Endodermal cell (in vitro differentiated cells): ENCODE results near the gene CERS6. TPM values are rescaled to one million over a fixed set of nuclear protein-coding genes. Genes with fewer than 3 reads are reported as not detected.

ENCODE experiments used
- DNase-seq: peaks from one replicate; pipeline ENCODE4 v3.0.0-alpha.2; 2017
- H3K27ac ChIP-seq: 2 replicates; pipeline ENCODE4 v1.5.1; 2013; ENCODE audit warnings: mild to moderate bottlenecking, low read depth, low read length, moderate library complexity
- H3K27me3 ChIP-seq: 2 replicates; pipeline ENCODE4 v1.6.1; 2013; ENCODE audit warnings: mild to moderate bottlenecking, low read length, moderate library complexity; ENCODE audit not compliant: insufficient read depth, control insufficient read depth, poor library complexity, severe bottlenecking
- H3K36me3 ChIP-seq: 2 replicates; pipeline ENCODE4 v1.7.0; 2013; ENCODE audit warnings: mild to moderate bottlenecking, low read length, moderate library complexity; ENCODE audit not compliant: control insufficient read depth, insufficient read depth
- H3K4me1 ChIP-seq: one replicate; pipeline ENCODE4 v1.7.0; 2013; ENCODE audit warnings: low read length; ENCODE audit not compliant: control insufficient read depth, insufficient read depth
- H3K4me3 ChIP-seq: 2 replicates; pipeline ENCODE4 v1.5.1; 2013; ENCODE audit warnings: mild to moderate bottlenecking, low read length, moderate library complexity
- H3K9ac ChIP-seq: 2 replicates; pipeline ENCODE4 v1.6.1; 2013; ENCODE audit warnings: mild to moderate bottlenecking, low read length, moderate library complexity; ENCODE audit not compliant: poor library complexity, severe bottlenecking; ENCODE audit errors: extremely low read depth
- H3K9me3 ChIP-seq: 2 replicates; pipeline ENCODE4 v1.6.1; 2013; ENCODE audit warnings: mild to moderate bottlenecking, low read length, moderate library complexity; ENCODE audit not compliant: control insufficient read depth
- H3K27ac Mint-ChIP-seq: 2 replicates; pipeline ENCODE4 v1.8.0; 2020; ENCODE audit warnings: mixed read lengths
- H3K27me3 Mint-ChIP-seq: 2 replicates; pipeline ENCODE4 v1.8.0; 2021; ENCODE audit warnings: mild to moderate bottlenecking, mixed read lengths; ENCODE audit not compliant: insufficient read depth
- H3K36me3 Mint-ChIP-seq: 2 replicates; pipeline ENCODE4 v1.8.0; 2020; ENCODE audit warnings: low read depth, mixed read lengths
- H3K4me1 Mint-ChIP-seq: 2 replicates; pipeline ENCODE4 v1.8.0; 2020; ENCODE audit warnings: mixed read lengths
- H3K4me3 Mint-ChIP-seq: 2 replicates; pipeline ENCODE4 v1.8.0; 2020; ENCODE audit warnings: mild to moderate bottlenecking, moderate library complexity, mixed read lengths
- H3K9me3 Mint-ChIP-seq: 2 replicates; pipeline ENCODE4 v1.8.0; 2020; ENCODE audit warnings: mild to moderate bottlenecking, mixed read lengths
- CTCF ChIP-seq: fragments of 200-600 bp; sonication (generic); conservative IDR thresholded peaks from 2 replicates; pipeline ENCODE4 v1.5.0; 2021; ENCODE audit warnings: antibody characterized with exemption, mild to moderate bottlenecking
- WGBS, 2 experiments: methylation state at CpG; one replicate each; pipeline versions ENCODE4 v1.1.5 to v1.1.7; 2013; ENCODE audit warnings: missing lambda C conversion rate in 2 of 2, mixed read lengths in 1 of 2; ENCODE audit not compliant: insufficient coverage in 1 of 2, insufficient read length in 1 of 2; 5-methylcytosine and 5-hydroxymethylcytosine counted together
- total RNA-seq, 2 donors: library from RNA; stranded (reverse); fragmentation: NEBNext Ultra II Directional in 1 of 2; extraction: Animal tissue kit (Norgen Biotek cat#: 25700) in 1 of 2; gene quantifications; 2 replicates in 1 of 2; 3 replicates in 1 of 2; pipeline ENCODE4 v1.2.1, GENCODE V29; 2021

CERS6 gene
- total RNA-seq, 2 donors from 2014 or later, result 41.3 to 52.0 TPM

- 83 to 84% methylated on average over 2 of the region's 2 CpGs for WGBS, 2 experiments
Measured at GRCh38 chr2:168793596-168793995, 337.5 kb downstream of the CERS6 start.

GRCh38 chr2:168794968-168795367 lies 338.9 kb downstream of the CERS6 start:
- Mint-ChIP-seq H3K9me3 (peaks cover 2% of the 10 kb centered on the region), H3K27ac (no peak overlapping the region), H3K4me3 (no peak overlapping the region), H3K36me3 (no peaks in the 10 kb centered on the region), H3K27me3 (no peaks in the 10 kb centered on the region), H3K4me1 (peaks cover 22% of the 10 kb centered on the region)
- TF ChIP-seq CTCF, result no peak
- Histone ChIP-seq H3K27me3 (no peaks in the 10 kb centered on the region), H3K9me3 (no peaks in the 10 kb centered on the region), H3K27ac (no peak overlapping the region), H3K4me1 (peaks cover 10% of the 10 kb centered on the region), H3K4me3 (no peak overlapping the region), H3K9ac (no peak overlapping the region), H3K36me3 (no peaks in the 10 kb centered on the region)
- WGBS, 2 experiments, result 89% methylated on average over 1 of the region's 1 CpG; no CpG with 5 or more reads in 1 of the 2 experiments
- DNase-seq, result no peak

More at GRCh38 chr2:168793596-168793995, 337.5 kb downstream of the CERS6 start:
- DNase-seq, result no peak
- Histone ChIP-seq H3K27me3 (no peaks in the 10 kb centered on the region), H3K4me1 (peaks cover 5% of the 10 kb centered on the region), H3K4me3 (no peak overlapping the region), H3K9ac (no peak overlapping the region), H3K36me3 (no peaks in the 10 kb centered on the region), H3K9me3 (no peaks in the 10 kb centered on the region), H3K27ac (no peak overlapping the region)
- Mint-ChIP-seq H3K4me1 (peaks cover 11% of the 10 kb centered on the region), H3K27ac (no peak overlapping the region), H3K4me3 (no peak overlapping the region), H3K36me3 (no peaks in the 10 kb centered on the region), H3K9me3 (peaks cover 2% of the 10 kb centered on the region), H3K27me3 (no peaks in the 10 kb centered on the region)
- no peak for TF ChIP-seq CTCF

- no peak overlapping the region for H3K4me3 ChIP-seq
- no peaks in the 10 kb centered on the region for H3K36me3 ChIP-seq
- no peaks in the 10 kb centered on the region for H3K27me3 ChIP-seq
- H3K27ac ChIP-seq, result no peak overlapping the region
- H3K4me3 Mint-ChIP-seq, result no peak overlapping the region
- no peak overlapping the region for H3K27ac Mint-ChIP-seq
- H3K9me3 ChIP-seq, result no peaks in the 10 kb centered on the region
- no peak overlapping the region for H3K9ac ChIP-seq
- peaks cover 10% of the 10 kb centered on the region for H3K4me1 ChIP-seq
- 94 to 99% methylated on average over 9 of the region's 9 CpGs for WGBS, 2 experiments
- TF ChIP-seq CTCF, result no peak
- DNase-seq, result no peak
- peaks cover 22% of the 10 kb centered on the region for H3K4me1 Mint-ChIP-seq
- H3K9me3 Mint-ChIP-seq, result no peaks in the 10 kb centered on the region
- H3K27me3 Mint-ChIP-seq, result no peaks in the 10 kb centered on the region
- no peaks in the 10 kb centered on the region for H3K36me3 Mint-ChIP-seq
Measured at GRCh38 chr2:168796090-168796577, 340.1 kb downstream of the CERS6 start.
